GM19351 (cell line): ENCODE results near the gene OLA1.

Experiments used
- ATAC-seq: cut with Tn5 transposase; IDR thresholded peaks from one replicate; pipeline ENCODE4 v1.9.1; 2021; ENCODE audit warnings: mild to moderate bottlenecking, moderate library complexity; ENCODE audit not compliant: unreplicated experiment

Gene OLA1

GRCh38 chr2:174039551-174040416 lies 208.5 kb downstream of the OLA1 start:
- peak; percentile 83 for ATAC-seq

GRCh38 chr2:174038462-174038861 lies 209.9 kb downstream of the OLA1 start:
- peak; percentile 34 for ATAC-seq

- no peak for ATAC-seq
These were observed 211.5 kb downstream of the OLA1 start for GRCh38 chr2:174036825-174037224.

DNA sequence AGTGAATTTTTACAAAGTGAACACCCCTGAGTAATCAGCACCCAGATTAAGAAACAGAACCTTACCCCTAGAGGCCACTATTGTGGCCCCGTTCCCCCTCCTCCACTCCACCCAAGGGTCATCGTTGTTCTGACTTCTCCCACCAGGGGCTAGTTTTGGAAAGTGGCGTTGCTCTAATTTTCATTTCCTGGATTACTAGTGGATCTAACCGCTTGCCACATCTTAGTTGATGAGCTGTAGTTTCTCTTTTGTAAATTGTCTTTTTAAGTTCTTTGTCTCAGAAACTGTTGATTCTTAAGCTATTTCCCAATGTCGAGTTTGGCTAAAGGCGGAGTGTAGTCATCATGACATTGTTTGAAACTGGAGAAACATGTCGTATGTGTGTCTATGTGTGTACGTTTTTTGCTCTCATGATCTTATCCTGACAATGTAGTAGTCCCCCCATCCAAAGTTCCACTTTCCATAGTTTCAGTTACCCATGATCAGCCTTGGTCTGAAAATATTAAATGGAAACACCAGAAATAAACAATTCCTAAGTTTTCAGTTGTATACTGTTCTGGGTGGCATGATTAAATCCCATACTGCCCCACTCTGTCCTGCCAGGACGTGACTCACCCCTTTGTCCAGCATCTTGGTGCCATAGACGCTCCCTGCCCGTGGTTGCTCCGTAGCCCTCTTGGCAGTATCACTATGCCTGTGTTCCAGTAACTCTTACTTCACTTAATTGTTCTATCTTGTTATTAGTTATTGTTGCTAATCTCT lies 212.2 kb downstream of the OLA1 start:
- no peak for ATAC-seq

- ATAC-seq = no peak
These were observed 213.2 kb downstream of the OLA1 start for GRCh38 chr2:174035117-174035635.

GRCh38 chr2:174033163-174033550 lies 215.2 kb downstream of the OLA1 start:
- ATAC-seq = no peak

DNA sequence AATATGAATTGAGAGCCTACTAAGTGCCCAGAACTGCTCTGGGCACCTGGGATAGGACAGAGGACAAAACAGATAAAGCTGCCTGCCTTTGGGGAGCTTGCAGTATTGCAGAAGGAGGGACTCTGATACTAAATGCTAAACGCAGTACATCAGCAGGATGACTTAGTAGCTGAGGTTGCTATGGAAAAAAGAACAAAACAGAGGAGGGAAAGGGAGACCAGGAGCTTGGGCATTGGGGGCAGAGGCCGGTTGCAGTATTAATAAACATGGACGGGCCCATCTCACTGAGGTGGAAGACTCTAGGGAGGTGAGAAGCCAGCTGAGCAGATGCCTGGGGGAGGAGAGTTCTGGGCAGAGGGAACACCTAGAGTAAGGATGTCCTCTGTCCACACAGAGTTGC lies 217.1 kb downstream of the OLA1 start:
- no peak for ATAC-seq

- ATAC-seq = no peak
These were observed 219.4 kb downstream of the OLA1 start for GRCh38 chr2:174028935-174029334.

GRCh38 chr2:174027956-174028355 lies 220.4 kb downstream of the OLA1 start:
- ATAC-seq = no peak

DNA sequence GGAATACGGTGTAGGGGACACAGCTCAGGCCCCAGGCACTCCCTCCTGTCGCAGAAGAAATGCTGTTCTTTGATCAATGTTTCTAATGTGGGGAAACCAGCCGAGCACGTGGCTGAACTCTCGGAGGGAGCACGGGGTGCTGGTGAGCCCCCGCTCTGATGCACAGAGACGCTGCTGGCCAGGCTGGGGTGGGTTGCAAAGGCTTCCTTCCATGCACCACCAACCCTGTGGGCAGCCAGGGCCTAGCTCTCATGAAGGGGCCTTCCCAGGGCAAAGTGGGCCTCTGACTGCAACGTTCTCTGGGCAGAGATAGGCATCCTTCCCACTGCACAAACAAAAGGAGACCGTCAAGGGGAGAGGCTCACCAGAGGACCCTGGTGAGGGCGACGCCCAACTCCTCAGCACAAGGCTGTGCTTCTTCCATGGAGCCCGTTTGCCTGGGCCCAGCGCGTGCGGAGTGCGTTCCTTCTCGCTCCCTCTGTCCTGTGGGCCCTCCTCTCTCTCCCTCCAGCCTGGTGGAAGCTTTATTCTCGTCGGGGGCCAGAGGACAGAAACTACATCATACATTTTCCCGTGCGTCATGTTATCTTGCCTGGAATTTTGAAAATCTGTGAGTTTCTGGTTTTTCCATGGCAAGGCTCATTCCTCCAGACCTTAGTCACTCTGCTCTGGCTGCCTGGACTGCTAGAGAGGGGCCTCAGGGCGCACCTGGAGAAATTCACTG lies 222.0 kb downstream of the OLA1 start:
- no peak for ATAC-seq

- no peak for ATAC-seq
These were observed 222.8 kb downstream of the OLA1 start for GRCh38 chr2:174025271-174026121.

GRCh38 chr2:174024524-174025270 lies 223.6 kb downstream of the OLA1 start:
- no peak for ATAC-seq

DNA sequence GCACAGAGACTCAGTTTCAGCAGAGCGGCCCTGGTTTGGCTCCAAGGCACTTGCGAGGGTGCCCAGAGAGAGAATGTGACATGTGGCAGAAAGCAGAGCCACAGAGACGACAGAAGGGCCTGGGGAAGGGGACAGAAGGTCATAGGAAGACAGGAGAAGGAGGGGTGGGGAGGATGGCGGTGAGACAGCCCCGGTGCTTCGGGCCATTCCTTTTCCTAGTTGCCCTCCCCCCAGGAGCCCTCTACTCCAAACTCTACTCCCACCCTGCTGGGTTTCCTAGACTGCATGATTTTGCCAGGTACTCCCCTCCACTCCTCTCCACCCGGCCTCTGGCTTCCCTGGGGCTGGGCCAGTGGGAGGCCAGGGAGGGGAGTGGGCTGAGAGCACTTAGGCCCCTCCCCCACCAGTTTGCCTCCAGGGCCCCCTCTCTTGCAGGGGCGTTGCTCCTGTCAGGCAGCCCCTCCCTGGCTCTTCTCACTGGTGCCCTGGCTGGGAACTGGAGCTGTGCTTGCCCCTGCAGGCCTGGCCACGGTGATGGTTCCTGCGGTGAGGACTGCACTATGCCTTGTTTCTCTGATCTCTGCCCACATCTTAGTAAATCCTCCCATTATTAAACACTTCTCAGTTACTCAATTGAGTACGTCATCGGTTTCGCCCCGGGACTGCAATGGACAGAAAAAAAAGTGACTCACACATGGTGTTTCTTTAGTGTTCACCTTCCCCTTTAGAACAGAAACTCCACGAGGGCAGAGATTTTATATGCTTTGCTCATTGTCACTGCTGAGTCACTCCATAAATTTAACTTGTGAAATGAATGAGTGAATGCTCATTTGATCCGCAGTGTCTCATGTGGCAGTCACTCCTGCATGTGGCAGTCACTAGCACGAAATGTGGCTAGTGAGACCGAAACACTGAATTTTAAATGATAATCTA lies 224.5 kb downstream of the OLA1 start:
- ATAC-seq = peak; percentile 51
